ENCODE results near the gene TMEM151B. TPM values are rescaled to one million over a fixed set of nuclear protein-coding genes. Genes with fewer than 3 reads are reported as not detected.
"Not testable (repeated sequence)": the region's sequence is repeated elsewhere in the genome, so short reads cannot be mapped to it uniquely, and the experiment has no call there.

TMEM151B gene
- total RNA-seq (2014; rRNA removed; shearing (Covaris generic)) = not detected in 2 replicates
- polyA plus RNA-seq (2014; cell fraction: nucleus; rRNA removed) = not detected in 2 replicates

GRCh38 chr6:44269921-44270525 lies at the start of gene TMEM151B:
TMEM151B (plus strand) TSS chr6:44270450; CDS start chr6:44270743, 293 bp downstream.
- no peak for DNase-seq (ENCODE audit: extremely low read depth, low read depth)

GRCh38 chr6:44220913-44221290 lies 49.3 kb upstream of the TMEM151B start:
- no peak for DNase-seq (ENCODE audit: extremely low read depth, low read depth)

- peak; percentile 67 for DNase-seq (ENCODE audit: extremely low read depth, low read depth)
These were observed 48.8 kb upstream of the TMEM151B start for GRCh38 chr6:44221291-44221960.

- DNase-seq (ENCODE audit: extremely low read depth, low read depth) = no peak
These were observed 48.3 kb upstream of the TMEM151B start for GRCh38 chr6:44221961-44222335.

GRCh38 chr6:44222486-44223318 lies 47.5 kb upstream of the TMEM151B start:
- DNase-seq (ENCODE audit: extremely low read depth, low read depth) = no peak

- peak; percentile 45 for DNase-seq (ENCODE audit: extremely low read depth, low read depth)
These were observed 46.8 kb upstream of the TMEM151B start, which contains the start of gene SLC29A1 for GRCh38 chr6:44223319-44224028. SLC29A1 (plus strand) TSS chr6:44223595; CDS start chr6:44227314, 3,719 bp downstream.

- DNase-seq (ENCODE audit: extremely low read depth, low read depth) = no peak
These were observed 46.0 kb upstream of the TMEM151B start for GRCh38 chr6:44224029-44224964.

GRCh38 chr6:44224965-44225305 lies 45.3 kb upstream of the TMEM151B start:
- no peak for DNase-seq (ENCODE audit: extremely low read depth, low read depth)

GRCh38 chr6:44225579-44226325 lies 44.5 kb upstream of the TMEM151B start:
- DNase-seq (ENCODE audit: extremely low read depth, low read depth) = no peak

- no peak for DNase-seq (ENCODE audit: extremely low read depth, low read depth)
These were observed 43.7 kb upstream of the TMEM151B start for GRCh38 chr6:44226368-44227147.

GRCh38 chr6:44227148-44227793 lies 43.0 kb upstream of the TMEM151B start:
- no peak for DNase-seq (ENCODE audit: extremely low read depth, low read depth)

- no peak for DNase-seq (ENCODE audit: extremely low read depth, low read depth)
These were observed 42.2 kb upstream of the TMEM151B start for GRCh38 chr6:44228031-44228430.

GRCh38 chr6:44228433-44228832 lies 41.8 kb upstream of the TMEM151B start:
- no peak for DNase-seq (ENCODE audit: extremely low read depth, low read depth)

- no peak for DNase-seq (ENCODE audit: extremely low read depth, low read depth)
These were observed 41.4 kb upstream of the TMEM151B start for GRCh38 chr6:44228836-44229235.

- no peak for DNase-seq (ENCODE audit: extremely low read depth, low read depth)
These were observed 40.7 kb upstream of the TMEM151B start for GRCh38 chr6:44229376-44230033.

- DNase-seq (ENCODE audit: extremely low read depth, low read depth) = no peak
These were observed 40.1 kb upstream of the TMEM151B start for GRCh38 chr6:44230034-44230675.

GRCh38 chr6:44231426-44231825 lies 38.8 kb upstream of the TMEM151B start:
- not testable (repeated sequence) for DNase-seq (ENCODE audit: extremely low read depth, low read depth)

All from NCI-H460 (cell line).